Measurements from ENCODE around the gene GPR156. TPM values are rescaled to one million over a fixed set of nuclear protein-coding genes. Genes with fewer than 3 reads are reported as not detected.

Gene GPR156
- total RNA-seq, 1 donor from 2014 or later = 0.41 TPM

DNA sequence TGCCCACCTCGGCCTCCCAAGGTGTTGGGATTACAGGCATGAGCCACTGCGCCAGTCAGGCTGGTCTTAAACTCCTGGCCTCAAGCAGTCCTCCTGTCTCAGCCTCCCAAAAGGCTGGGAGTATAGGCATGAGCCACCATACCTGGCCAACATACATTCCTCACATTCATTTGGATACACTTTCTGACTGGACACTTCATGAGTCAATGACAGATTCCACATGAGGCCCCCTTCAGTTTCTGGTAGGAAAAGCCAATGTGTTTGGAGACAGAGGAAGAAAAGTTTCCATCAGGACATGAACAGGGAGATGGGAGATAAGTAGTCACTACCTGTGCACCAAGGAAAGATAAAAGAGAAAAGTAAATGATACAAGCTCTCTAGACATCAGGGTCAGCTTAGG lies 141.3 kb downstream of the GPR156 start:
- Mint-ChIP-seq H3K4me3 (ENCODE audit: low read depth) (no peak overlapping the region), H3K4me1 (ENCODE audit: low read depth) (peaks cover 22% of the 10 kb centered on the region), H3K27me3 (no peaks in the 10 kb centered on the region), H3K27ac (no peak overlapping the region), H3K9me3 (ENCODE audit: low read depth) (no peaks in the 10 kb centered on the region), H3K36me3 (ENCODE audit: insufficient read depth) (peaks cover 1% of the 10 kb centered on the region)
- TF ChIP-seq, protein P1, sequence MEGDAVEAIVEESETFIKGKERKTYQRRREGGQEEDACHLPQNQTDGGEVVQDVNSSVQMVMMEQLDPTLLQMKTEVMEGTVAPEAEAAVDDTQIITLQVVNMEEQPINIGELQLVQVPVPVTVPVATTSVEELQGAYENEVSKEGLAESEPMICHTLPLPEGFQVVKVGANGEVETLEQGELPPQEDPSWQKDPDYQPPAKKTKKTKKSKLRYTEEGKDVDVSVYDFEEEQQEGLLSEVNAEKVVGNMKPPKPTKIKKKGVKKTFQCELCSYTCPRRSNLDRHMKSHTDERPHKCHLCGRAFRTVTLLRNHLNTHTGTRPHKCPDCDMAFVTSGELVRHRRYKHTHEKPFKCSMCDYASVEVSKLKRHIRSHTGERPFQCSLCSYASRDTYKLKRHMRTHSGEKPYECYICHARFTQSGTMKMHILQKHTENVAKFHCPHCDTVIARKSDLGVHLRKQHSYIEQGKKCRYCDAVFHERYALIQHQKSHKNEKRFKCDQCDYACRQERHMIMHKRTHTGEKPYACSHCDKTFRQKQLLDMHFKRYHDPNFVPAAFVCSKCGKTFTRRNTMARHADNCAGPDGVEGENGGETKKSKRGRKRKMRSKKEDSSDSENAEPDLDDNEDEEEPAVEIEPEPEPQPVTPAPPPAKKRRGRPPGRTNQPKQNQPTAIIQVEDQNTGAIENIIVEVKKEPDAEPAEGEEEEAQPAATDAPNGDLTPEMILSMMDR (IDR thresholded peaks at IDR 0.05; ENCODE audit: unreplicated experiment) = no peak
- no peak for DNase-seq (ENCODE audit: low spot score, unreplicated experiment)

DNA sequence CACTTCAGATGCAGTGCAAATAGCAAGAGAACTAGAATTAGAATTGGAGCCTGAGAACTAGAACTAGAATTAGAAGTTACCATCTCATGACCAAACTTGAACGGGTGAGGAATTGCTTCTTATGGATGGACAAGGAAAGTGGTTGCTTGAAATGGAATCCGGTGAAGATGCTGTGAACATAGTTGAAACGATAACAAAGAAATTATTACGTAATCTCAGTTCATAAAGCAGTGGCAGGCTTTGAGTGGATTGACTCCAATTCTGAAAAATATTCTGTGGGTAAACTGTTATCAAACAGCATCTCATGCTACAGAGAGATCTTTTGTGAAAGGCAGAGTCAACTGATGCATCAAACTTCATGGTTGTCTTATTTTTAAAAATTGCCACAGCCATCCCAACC lies 142.8 kb downstream of the GPR156 start:
- peaks cover 10% of the 10 kb centered on the region for H3K4me1 Mint-ChIP-seq (ENCODE audit: low read depth)
- H3K27ac Mint-ChIP-seq = no peak overlapping the region
- H3K27me3 Mint-ChIP-seq = no peaks in the 10 kb centered on the region
- H3K9me3 Mint-ChIP-seq (ENCODE audit: low read depth) = no peaks in the 10 kb centered on the region
- H3K36me3 Mint-ChIP-seq (ENCODE audit: insufficient read depth) = peaks cover 1% of the 10 kb centered on the region
- TF ChIP-seq, protein P1 (IDR thresholded peaks at IDR 0.05; ENCODE audit: unreplicated experiment) = no peak
- no peak overlapping the region for H3K4me3 Mint-ChIP-seq (ENCODE audit: low read depth)
- DNase-seq (ENCODE audit: low spot score, unreplicated experiment) = no peak

- Mint-ChIP-seq H3K36me3 (ENCODE audit: insufficient read depth) (peaks cover 1% of the 10 kb centered on the region), H3K9me3 (ENCODE audit: low read depth) (no peaks in the 10 kb centered on the region), H3K4me1 (ENCODE audit: low read depth) (peaks cover 7% of the 10 kb centered on the region)
Observed at GRCh38 chr3:120140098-120140742, 144.8 kb downstream of the GPR156 start.

GRCh38 chr3:120139140-120139539 lies 145.9 kb downstream of the GPR156 start:
- Mint-ChIP-seq H3K9me3 (ENCODE audit: low read depth) (no peaks in the 10 kb centered on the region), H3K27ac (no peak overlapping the region), H3K4me1 (ENCODE audit: low read depth) (peaks cover 3% of the 10 kb centered on the region), H3K36me3 (ENCODE audit: insufficient read depth) (no peaks in the 10 kb centered on the region), H3K4me3 (ENCODE audit: low read depth) (no peak overlapping the region), H3K27me3 (no peaks in the 10 kb centered on the region)
- TF ChIP-seq, protein P1 (IDR thresholded peaks at IDR 0.05; ENCODE audit: unreplicated experiment) = no peak
- DNase-seq (ENCODE audit: low spot score, unreplicated experiment) = no peak

More at GRCh38 chr3:120140098-120140742, 144.8 kb downstream of the GPR156 start:
- no peak overlapping the region for H3K4me3 Mint-ChIP-seq (ENCODE audit: low read depth)
- no peak overlapping the region for H3K27ac Mint-ChIP-seq
- no peak for DNase-seq (ENCODE audit: low spot score, unreplicated experiment)
- TF ChIP-seq, protein P1 (IDR thresholded peaks at IDR 0.05; ENCODE audit: unreplicated experiment) = no peak
- H3K27me3 Mint-ChIP-seq = no peaks in the 10 kb centered on the region

GRCh38 chr3:120137548-120137947 lies 147.5 kb downstream of the GPR156 start:
- Mint-ChIP-seq H3K4me3 (ENCODE audit: low read depth) (no peak overlapping the region), H3K9me3 (ENCODE audit: low read depth) (no peaks in the 10 kb centered on the region), H3K27me3 (no peaks in the 10 kb centered on the region), H3K36me3 (ENCODE audit: insufficient read depth) (no peaks in the 10 kb centered on the region), H3K4me1 (ENCODE audit: low read depth) (no peaks in the 10 kb centered on the region), H3K27ac (no peak overlapping the region)
- TF ChIP-seq, protein P1 (IDR thresholded peaks at IDR 0.05; ENCODE audit: unreplicated experiment) = no peak
- no peak for DNase-seq (ENCODE audit: low spot score, unreplicated experiment)
